Measurements from ENCODE around the gene SMDT1.

The SMDT1 gene

GRCh38 chr22:42090596-42091454 lies 11.3 kb downstream of the SMDT1 start, which contains the start of gene NDUFA6 (continued):
- TF ChIP-seq ZNF449 (tag by site-specific recombination; IDR thresholded peaks at IDR 0.05) (peak; percentile 73), ZNF529 (tag by site-specific recombination; IDR thresholded peaks at IDR 0.05; ENCODE audit: insufficient replicate concordance) (no peak), ZNF792 (tag by site-specific recombination; IDR thresholded peaks at IDR 0.05) (0 out of 2 replicates have a peak, but pooled peaks have one; percentile 33), ZBTB48 (tag by site-specific recombination; IDR thresholded peaks at IDR 0.05) (peak; percentile 55; the same call in 1 of the 2 replicates), HOXC10 (CRISPR knock-in tag; IDR thresholded peaks at IDR 0.05) (0 out of 2 replicates have a peak, but pooled peaks have one; percentile 45), ZNF596 (tag by site-specific recombination; IDR thresholded peaks at IDR 0.05) (peak; percentile 100), MYNN (tag by site-specific recombination; IDR thresholded peaks at IDR 0.05; ENCODE audit: borderline replicate concordance) (no peak), ZNF830 (tag by site-specific recombination; IDR thresholded peaks at IDR 0.05; ENCODE audit: low read depth) (no peak), ZNF837 (tag by site-specific recombination; IDR thresholded peaks at IDR 0.05) (no peak), ZNF202 (tag by site-specific recombination; IDR thresholded peaks at IDR 0.05; ENCODE audit: borderline replicate concordance) (no peak), ZNF585B (tag by site-specific recombination; IDR thresholded peaks at IDR 0.05) (no peak), EGR2 (tag by site-specific recombination; IDR thresholded peaks at IDR 0.05; ENCODE audit: low read depth) (peak; percentile 33; the same call in 1 of the 2 replicates), ZNF645 (tag by site-specific recombination; IDR thresholded peaks at IDR 0.05) (no peak), ZEB2 (tag by site-specific recombination; IDR thresholded peaks at IDR 0.05) (peak; percentile 54; the same call in 1 of the 2 replicates), ZBTB7A (tag by site-specific recombination; IDR thresholded peaks at IDR 0.05; ENCODE audit: low read depth) (0 out of 2 replicates have a peak, but pooled peaks have one; percentile 64), ZNF548 (tag by site-specific recombination; IDR thresholded peaks at IDR 0.05) (no peak), ZNF416 (tag by site-specific recombination; IDR thresholded peaks at IDR 0.05) (no peak), ZNF148 (tag by site-specific recombination; IDR thresholded peaks at IDR 0.05; ENCODE audit: borderline replicate concordance) (no peak), ZNF623 (tag by site-specific recombination; IDR thresholded peaks at IDR 0.05) (no peak), ZNF654 (tag by site-specific recombination; IDR thresholded peaks at IDR 0.05; ENCODE audit: low read depth) (peak; percentile 60), ZNF138 (tag by site-specific recombination; IDR thresholded peaks at IDR 0.05; ENCODE audit: borderline replicate concordance) (no peak), FEZF1 (tag by site-specific recombination; IDR thresholded peaks at IDR 0.05) (no peak), ZNF280D (tag by site-specific recombination; IDR thresholded peaks at IDR 0.05) (no peak), ZNF530 (tag by site-specific recombination; IDR thresholded peaks at IDR 0.05; ENCODE audit: low read depth) (no peak), ZNF184 (tag by site-specific recombination; IDR thresholded peaks at IDR 0.05) (peak; percentile 40; the same call in 1 of the 2 replicates), ZNF114 (tag by site-specific recombination; IDR thresholded peaks at IDR 0.05) (no peak), ZNF561 (tag by site-specific recombination; IDR thresholded peaks at IDR 0.05; ENCODE audit: borderline replicate concordance) (peak; percentile 66; the same call in 1 of the 2 replicates), WT1 (tag by site-specific recombination; IDR thresholded peaks at IDR 0.05) (no peak), ZNF701 (tag by site-specific recombination; IDR thresholded peaks at IDR 0.05) (no peak), ZNF692 (tag by site-specific recombination; IDR thresholded peaks at IDR 0.05) (0 out of 2 replicates have a peak, but pooled peaks have one; percentile 79)
